Mesenchymal stem cell (in vitro differentiated cells and primary cell): Measurements from ENCODE around the gene RAB7A.

ENCODE experiments used
- DNase-seq: peaks from one replicate; pipeline ENCODE4 v3.0.0-alpha.2; 2013
- H2AFZ ChIP-seq: one replicate; pipeline ENCODE4 v1.6.1; 2013; ENCODE audit warnings: low read depth, mild to moderate bottlenecking, control low read depth, inconsistent platforms, low read length, moderate library complexity
- H2AK5ac ChIP-seq: 2 replicates; pipeline ENCODE4 v1.6.1; 2013; ENCODE audit warnings: low read length, moderate library complexity, mild to moderate bottlenecking, inconsistent platforms; ENCODE audit not compliant: severe bottlenecking
- H2BK120ac ChIP-seq: one replicate; pipeline ENCODE4 v1.6.1; 2013; ENCODE audit warnings: low read depth, mild to moderate bottlenecking, inconsistent platforms, low read length, moderate library complexity
- H2BK12ac ChIP-seq, 2 experiments: one replicate each; pipeline ENCODE4 v1.6.1; 2013; ENCODE audit warnings: inconsistent platforms in 2 of 2, low read length in 2 of 2, mild to moderate bottlenecking in 2 of 2, moderate library complexity in 2 of 2, control low read depth in 1 of 2
- H2BK15ac ChIP-seq: one replicate; pipeline ENCODE4 v1.6.1; 2013; ENCODE audit warnings: mild to moderate bottlenecking, low read depth, inconsistent platforms; ENCODE audit not compliant: poor library complexity, severe bottlenecking
- H2BK5ac ChIP-seq: 2 replicates; pipeline ENCODE4 v1.6.1; 2013; ENCODE audit warnings: low read depth, mild to moderate bottlenecking, low read length, control low read depth, inconsistent platforms; ENCODE audit not compliant: poor library complexity, severe bottlenecking
- H3K14ac ChIP-seq, 2 experiments: one replicate each; pipeline ENCODE4 v1.6.1; 2013; ENCODE audit warnings: inconsistent platforms in 2 of 2, low read length in 2 of 2, control low read depth in 1 of 2, mild to moderate bottlenecking in 1 of 2, moderate library complexity in 1 of 2
- H3K18ac ChIP-seq, 2 experiments: one replicate each; pipeline ENCODE4 v1.6.1; 2013; ENCODE audit warnings: inconsistent platforms in 2 of 2, low read length in 2 of 2, control low read depth in 1 of 2, low read depth in 1 of 2, mild to moderate bottlenecking in 1 of 2
- H3K23ac ChIP-seq, 2 experiments: one replicate each; pipeline ENCODE4 v1.6.1; 2013; ENCODE audit warnings: inconsistent platforms in 2 of 2, low read length in 2 of 2, mild to moderate bottlenecking in 2 of 2, moderate library complexity in 2 of 2, control low read depth in 1 of 2
- H3K27ac ChIP-seq: 2 replicates; pipeline ENCODE4 v1.5.1; 2013; ENCODE audit warnings: mild to moderate bottlenecking, moderate library complexity, low read length, control low read depth, inconsistent platforms; ENCODE audit not compliant: poor library complexity, severe bottlenecking
- H3K27me3 ChIP-seq, 2 experiments: 2 replicates each; pipeline versions ENCODE4 v1.6.1 to v1.7.0; 2013; ENCODE audit warnings: low read length in 2 of 2, mild to moderate bottlenecking in 2 of 2, moderate library complexity in 2 of 2, control low read depth in 1 of 2, inconsistent platforms in 1 of 2; ENCODE audit not compliant: control insufficient read depth in 1 of 2, insufficient read depth in 1 of 2
- H3K36me3 ChIP-seq, 2 experiments: 2 replicates each; pipeline versions ENCODE4 v1.6.1 to v1.7.0; 2013; ENCODE audit warnings: low read length in 2 of 2, control low read depth in 1 of 2, inconsistent platforms in 1 of 2, low read depth in 1 of 2, mild to moderate bottlenecking in 1 of 2; ENCODE audit not compliant: insufficient read depth in 2 of 2, control insufficient read depth in 1 of 2
- H3K4ac ChIP-seq, 2 experiments: one replicate each; pipeline ENCODE4 v1.6.1; 2013; ENCODE audit warnings: inconsistent platforms in 2 of 2, low read length in 2 of 2, mild to moderate bottlenecking in 2 of 2, moderate library complexity in 2 of 2, control low read depth in 1 of 2, low read depth in 1 of 2
- H3K4me1 ChIP-seq: 2 replicates; pipeline ENCODE4 v1.6.1; 2013; ENCODE audit warnings: low read depth, low read length, control low read depth; ENCODE audit not compliant: control insufficient read depth, insufficient read depth
- H3K4me2 ChIP-seq: 2 replicates; pipeline ENCODE4 v1.6.1; 2013; ENCODE audit warnings: low read length, mild to moderate bottlenecking, inconsistent platforms; ENCODE audit not compliant: poor library complexity, severe bottlenecking
- H3K4me3 ChIP-seq, 2 experiments: 2 replicates each; pipeline versions ENCODE4 v1.5.1 to v1.7.0; 2013; ENCODE audit warnings: low read length in 2 of 2, mild to moderate bottlenecking in 2 of 2, control low read depth in 1 of 2, low read depth in 1 of 2; ENCODE audit not compliant: insufficient read depth in 1 of 2
- H3K79me1 ChIP-seq: replicated peaks from 2 replicates; pipeline ENCODE4 v1.6.1; 2013; ENCODE audit warnings: mild to moderate bottlenecking, control low read depth, low read length, inconsistent platforms; ENCODE audit not compliant: poor library complexity, severe bottlenecking
- H3K9ac ChIP-seq: 2 replicates; pipeline ENCODE4 v1.7.0; 2013; ENCODE audit warnings: mild to moderate bottlenecking, low read length, moderate library complexity
- H3K9me3 ChIP-seq: 2 replicates; pipeline ENCODE4 v1.7.0; 2013; ENCODE audit warnings: mild to moderate bottlenecking, low read length; ENCODE audit not compliant: control insufficient read depth
- H4K8ac ChIP-seq: one replicate; pipeline ENCODE4 v1.6.1; 2013; ENCODE audit warnings: inconsistent platforms, mild to moderate bottlenecking, low read length, moderate library complexity
- H4K91ac ChIP-seq: one replicate; pipeline ENCODE4 v1.6.1; 2013; ENCODE audit warnings: mild to moderate bottlenecking, low read length, inconsistent platforms
- WGBS: methylation state at CpG from one replicate; pipeline ENCODE4 v1.1.7; 2013; ENCODE audit warnings: mixed read lengths; 5-methylcytosine and 5-hydroxymethylcytosine counted together

Gene RAB7A

GRCh38 chr3:128794067-128794768, 68.2 kb downstream of the RAB7A start:
- DNase-seq: peak; percentile 88
- H2BK120ac ChIP-seq: no peak overlapping the region
- 90% methylated on average over 2 of the region's 2 CpGs for WGBS
- no peak overlapping the region for H3K4me2 ChIP-seq
- H2AFZ ChIP-seq: no peak overlapping the region
- H2BK15ac ChIP-seq: no peak overlapping the region
- H3K36me3 ChIP-seq: peaks cover 8 to 34% of the 10 kb centered on the region in 2 experiments
- no peak overlapping the region for H3K18ac ChIP-seq
- no peak overlapping the region for H4K91ac ChIP-seq
- H3K4me1 ChIP-seq: peaks cover 1% of the 10 kb centered on the region
- H3K14ac ChIP-seq: peak overlapping the region in 1 of 2 experiments; percentile 45
- H4K8ac ChIP-seq: no peak overlapping the region
- peaks cover 28% of the 10 kb centered on the region for H3K79me1 ChIP-seq
- no peaks in the 10 kb centered on the region for H3K27me3 ChIP-seq
- no peaks in the 10 kb centered on the region for H3K9me3 ChIP-seq
- no peak overlapping the region for H3K4me3 ChIP-seq
- peak overlapping the region in 1 of 2 experiments; percentile 15 for H3K4ac ChIP-seq
- H3K9ac ChIP-seq: peak overlapping the region; percentile 25
- no peak overlapping the region for H3K23ac ChIP-seq
- H2AK5ac ChIP-seq: no peak overlapping the region
- no peak overlapping the region for H2BK12ac ChIP-seq
- peak overlapping the region; percentile 27 for H3K27ac ChIP-seq
- no peak overlapping the region for H2BK5ac ChIP-seq

DNA sequence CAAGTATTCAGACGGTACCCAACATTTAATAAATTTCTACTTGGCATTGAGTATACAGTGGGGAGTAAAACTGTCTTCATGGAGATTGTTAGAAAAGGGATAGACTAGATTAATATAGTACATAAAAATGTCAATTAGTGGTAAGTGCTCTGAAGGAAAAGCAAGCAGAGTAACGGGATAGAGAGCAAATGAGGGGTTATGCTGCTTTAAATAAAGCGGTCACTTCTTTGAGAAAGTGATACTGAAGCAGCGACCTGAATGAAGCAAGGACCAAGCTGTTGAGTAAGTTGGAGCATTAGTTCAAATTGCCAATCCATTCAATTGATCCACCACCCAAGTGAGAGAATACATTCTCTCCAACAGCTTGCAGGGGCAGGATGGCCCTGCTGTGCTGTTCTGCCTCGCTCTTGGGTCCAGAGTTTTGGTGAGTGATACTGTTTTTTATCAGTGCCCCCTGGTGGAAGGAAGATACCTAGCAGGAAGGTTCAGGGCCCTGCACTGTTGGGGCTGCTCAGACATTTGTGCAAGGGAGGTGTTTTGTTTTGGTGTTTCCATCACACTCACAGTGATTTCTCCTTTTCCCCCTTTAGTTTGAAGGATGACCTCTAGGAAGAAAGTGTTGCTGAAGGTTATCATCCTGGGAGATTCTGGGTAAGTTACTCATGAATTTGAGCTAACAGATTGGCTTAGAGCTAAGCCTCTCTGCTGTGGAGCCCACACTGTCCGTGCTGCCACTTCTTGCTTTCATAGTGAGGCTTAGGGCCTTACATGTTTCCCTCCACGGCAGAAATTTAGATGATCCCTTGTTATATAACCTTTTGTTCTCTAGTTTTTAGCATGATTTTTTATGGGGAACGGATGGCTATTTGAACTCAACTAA, 69.0 kb downstream of the RAB7A start:
- Histone ChIP-seq H2AK5ac (no peak overlapping the region), H3K79me1 (peaks cover 32% of the 10 kb centered on the region), H3K14ac (no peak overlapping the region), H3K23ac (no peak overlapping the region), H3K27me3 (no peaks in the 10 kb centered on the region), H2BK5ac (no peak overlapping the region), H4K91ac (no peak overlapping the region), H3K4me3 (no peak overlapping the region), H3K9me3 (no peaks in the 10 kb centered on the region), H3K9ac (peak overlapping the region; percentile 33), H4K8ac (no peak overlapping the region), H2BK12ac (no peak overlapping the region), H3K4me1 (peaks cover 1% of the 10 kb centered on the region), H3K18ac (no peak overlapping the region), H3K36me3 (peaks cover 8 to 42% of the 10 kb centered on the region in 2 experiments), H2BK120ac (no peak overlapping the region), H2BK15ac (no peak overlapping the region), H3K4ac (no peak overlapping the region), H3K27ac (no peak overlapping the region), H3K4me2 (no peak overlapping the region), H2AFZ (no peak overlapping the region)
- DNase-seq: peak; percentile 75
- WGBS: 64% methylated on average over 8 of the region's 8 CpGs

DNA sequence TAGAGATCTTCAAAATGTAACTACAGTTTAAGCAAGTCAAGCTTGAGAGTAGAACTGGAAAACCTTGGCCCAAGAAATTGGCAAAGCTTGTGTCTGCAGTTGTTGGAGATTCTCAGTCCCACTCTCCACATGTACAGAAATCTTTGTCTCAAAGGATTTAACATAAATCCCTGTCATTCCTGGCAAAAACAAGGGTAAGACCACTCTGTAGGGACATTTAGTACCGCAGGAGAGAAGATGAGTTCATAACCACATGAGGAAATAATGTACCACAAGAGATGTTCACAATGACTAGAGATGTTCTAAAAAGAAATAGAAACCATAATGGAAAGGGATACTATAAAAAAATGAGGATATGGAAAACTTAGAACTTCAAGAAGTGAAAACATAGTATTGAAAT, 73.7 kb downstream of the RAB7A start:
- H3K9ac ChIP-seq: no peak overlapping the region
- DNase-seq: no peak
- no peak overlapping the region for H2BK120ac ChIP-seq
- no peak overlapping the region for H2AK5ac ChIP-seq
- peaks cover 22% of the 10 kb centered on the region for H3K79me1 ChIP-seq
- H3K18ac ChIP-seq: no peak overlapping the region
- H3K14ac ChIP-seq: no peak overlapping the region
- H3K4me3 ChIP-seq: no peak overlapping the region
- H4K8ac ChIP-seq: no peak overlapping the region
- no peak overlapping the region for H3K4ac ChIP-seq
- no peaks in the 10 kb centered on the region for H3K27me3 ChIP-seq
- no peak overlapping the region for H2BK15ac ChIP-seq
- no peak overlapping the region for H3K27ac ChIP-seq
- H2AFZ ChIP-seq: no peak overlapping the region
- H4K91ac ChIP-seq: no peak overlapping the region
- no peaks in the 10 kb centered on the region for H3K9me3 ChIP-seq
- no CpG with 5 or more reads among the region's 1 CpG for WGBS
- H3K4me1 ChIP-seq: peaks cover 1% of the 10 kb centered on the region
- no peak overlapping the region for H2BK5ac ChIP-seq
- no peak overlapping the region for H3K23ac ChIP-seq
- H3K4me2 ChIP-seq: no peak overlapping the region
- no peak overlapping the region for H2BK12ac ChIP-seq
- H3K36me3 ChIP-seq: peaks cover 8 to 73% of the 10 kb centered on the region in 2 experiments
